Measurements from ENCODE around the gene KBTBD13. TPM values are rescaled to one million over a fixed set of nuclear protein-coding genes. Genes with fewer than 3 reads are reported as not detected.
A peak's percentile ranks its signal among the peaks of the same experiment; 100 is the strongest.

KBTBD13 gene
- total RNA-seq, 4 donors from 2014 or later: 0.46 to 1.4 (median 1.1) TPM

DNA sequence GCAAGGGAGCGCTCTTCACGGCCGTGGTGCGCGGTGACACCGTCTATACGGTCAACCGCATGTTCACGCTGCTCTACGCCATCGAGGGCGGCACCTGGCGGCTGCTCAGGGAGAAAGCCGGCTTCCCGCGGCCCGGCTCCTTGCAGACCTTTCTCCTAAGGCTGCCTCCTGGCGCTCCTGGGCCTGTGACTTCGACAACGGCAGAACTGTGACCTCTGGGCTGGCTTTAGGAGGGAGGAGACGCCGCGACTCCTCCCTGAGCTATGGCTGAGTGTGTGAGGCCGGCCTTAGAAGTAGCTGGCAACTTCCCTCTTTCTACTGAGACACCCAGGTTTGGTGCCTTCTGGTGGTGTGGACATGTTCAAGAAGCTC is 1.4 kb downstream of the KBTBD13 start:
- no peaks in the 10 kb centered on the region for H3K36me3 ChIP-seq
- TF ChIP-seq, protein P1, sequence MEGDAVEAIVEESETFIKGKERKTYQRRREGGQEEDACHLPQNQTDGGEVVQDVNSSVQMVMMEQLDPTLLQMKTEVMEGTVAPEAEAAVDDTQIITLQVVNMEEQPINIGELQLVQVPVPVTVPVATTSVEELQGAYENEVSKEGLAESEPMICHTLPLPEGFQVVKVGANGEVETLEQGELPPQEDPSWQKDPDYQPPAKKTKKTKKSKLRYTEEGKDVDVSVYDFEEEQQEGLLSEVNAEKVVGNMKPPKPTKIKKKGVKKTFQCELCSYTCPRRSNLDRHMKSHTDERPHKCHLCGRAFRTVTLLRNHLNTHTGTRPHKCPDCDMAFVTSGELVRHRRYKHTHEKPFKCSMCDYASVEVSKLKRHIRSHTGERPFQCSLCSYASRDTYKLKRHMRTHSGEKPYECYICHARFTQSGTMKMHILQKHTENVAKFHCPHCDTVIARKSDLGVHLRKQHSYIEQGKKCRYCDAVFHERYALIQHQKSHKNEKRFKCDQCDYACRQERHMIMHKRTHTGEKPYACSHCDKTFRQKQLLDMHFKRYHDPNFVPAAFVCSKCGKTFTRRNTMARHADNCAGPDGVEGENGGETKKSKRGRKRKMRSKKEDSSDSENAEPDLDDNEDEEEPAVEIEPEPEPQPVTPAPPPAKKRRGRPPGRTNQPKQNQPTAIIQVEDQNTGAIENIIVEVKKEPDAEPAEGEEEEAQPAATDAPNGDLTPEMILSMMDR (IDR thresholded peaks at IDR 0.05 in 4 of 5, conservative IDR thresholded peaks at IDR 0.05 in 1 of 5): peak; percentile 49 to 80 (median 66)
- TF ChIP-seq POLR2A (IDR thresholded peaks at IDR 0.05): no peak
- peak; percentile 63 to 64 for ATAC-seq
- peak; percentile 61 to 73 for DNase-seq
- H3K4me3 ChIP-seq: peak overlapping the region; percentile 7 to 46 (median 26)
- peak overlapping the region; percentile 37 to 93 (median 88) for H3K27ac ChIP-seq
- no peaks in the 10 kb centered on the region for H3K27me3 ChIP-seq
- peaks cover 21 to 24% of the 10 kb centered on the region in 2 donors for H3K4me1 ChIP-seq
- H3K9me3 ChIP-seq: no peaks in the 10 kb centered on the region
- in situ Hi-C loops (cut with MboI; ENCODE audit: low sequenced_read_pairs in 4 of 4): no loop called here
- intact Hi-C loops (cut with DNase I; ENCODE audit: low total_unique reads): loop anchor here (1.0 kb wide), 1 partner anchor 24 kb away; no protein-coding TSS in a partner anchor

DNA sequence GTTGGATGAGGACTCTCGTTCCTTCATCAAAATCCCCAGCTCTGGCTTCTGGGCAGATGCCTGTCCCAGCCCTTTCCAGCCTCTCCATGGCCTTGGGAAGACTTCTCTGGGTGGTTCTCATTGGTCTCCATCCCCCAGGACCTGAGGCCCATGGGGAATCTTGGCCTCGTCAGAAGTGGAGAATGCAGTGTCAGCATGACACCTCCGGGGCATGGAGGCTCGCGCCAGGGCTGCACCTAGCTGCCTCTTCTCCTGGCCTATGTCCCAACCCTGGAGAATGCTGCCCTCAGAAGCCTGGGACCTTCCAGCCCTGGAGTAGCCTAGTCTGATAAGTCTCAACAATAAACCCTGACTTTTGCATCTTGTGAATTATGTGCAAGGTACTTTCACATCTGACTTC is 3.0 kb downstream of the KBTBD13 start:
- in situ Hi-C loops (cut with MboI; ENCODE audit: low sequenced_read_pairs in 4 of 4) (no loop called here), intact Hi-C loops (cut with DNase I; ENCODE audit: low total_unique reads) (no loop called here)
- Histone ChIP-seq H3K9me3 (no peaks in the 10 kb centered on the region), H3K27ac (no peak overlapping the region), H3K27me3 (no peaks in the 10 kb centered on the region), H3K36me3 (no peaks in the 10 kb centered on the region), H3K4me3 (no peak overlapping the region), H3K4me1 (peaks cover 19 to 25% of the 10 kb centered on the region in 2 donors)
- DNase-seq: no peak
- no peak for ATAC-seq
- TF ChIP-seq POLR2A (IDR thresholded peaks at IDR 0.05): no peak
- TF ChIP-seq, protein P1 (IDR thresholded peaks at IDR 0.05 in 4 of 5, conservative IDR thresholded peaks at IDR 0.05 in 1 of 5): no peak

DNA sequence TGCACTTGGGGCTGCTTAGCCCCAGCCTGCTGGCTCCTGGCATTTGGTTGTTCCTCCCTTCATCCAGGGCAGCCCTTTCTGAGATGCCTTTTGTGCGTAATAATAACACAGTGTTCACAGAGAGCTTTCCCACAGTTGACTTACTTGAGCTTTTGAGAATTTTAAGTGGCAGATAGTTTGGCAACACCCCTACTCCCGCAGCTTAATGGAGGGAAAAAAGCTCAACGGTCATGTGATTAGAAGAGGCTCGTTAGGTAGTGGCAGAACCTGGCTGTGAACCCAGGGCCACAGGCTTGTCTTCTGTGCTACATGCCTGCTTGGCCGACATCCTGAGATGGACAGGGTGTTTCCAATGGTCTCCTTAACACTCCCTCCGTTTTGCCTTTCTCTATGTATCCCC is 4.7 kb downstream of the KBTBD13 start:
- no peaks in the 10 kb centered on the region for H3K9me3 ChIP-seq
- no peaks in the 10 kb centered on the region for H3K27me3 ChIP-seq
- intact Hi-C loops (cut with DNase I; ENCODE audit: low total_unique reads): no loop called here
- H3K27ac ChIP-seq: peak overlapping the region in 1 of 4 donors; percentile 9
- in situ Hi-C loops (cut with MboI; ENCODE audit: low sequenced_read_pairs in 4 of 4): loop anchor here in 1 of 4 donors (10.0 kb wide), 1 partner anchor 46 kb away; no protein-coding TSS in a partner anchor
- DNase-seq: no peak
- H3K4me3 ChIP-seq: no peak overlapping the region
- no peak for ATAC-seq
- TF ChIP-seq, protein P1 (IDR thresholded peaks at IDR 0.05 in 4 of 5, conservative IDR thresholded peaks at IDR 0.05 in 1 of 5): no peak
- peaks cover 21 to 24% of the 10 kb centered on the region in 2 donors for H3K4me1 ChIP-seq
- no peaks in the 10 kb centered on the region for H3K36me3 ChIP-seq

DNA sequence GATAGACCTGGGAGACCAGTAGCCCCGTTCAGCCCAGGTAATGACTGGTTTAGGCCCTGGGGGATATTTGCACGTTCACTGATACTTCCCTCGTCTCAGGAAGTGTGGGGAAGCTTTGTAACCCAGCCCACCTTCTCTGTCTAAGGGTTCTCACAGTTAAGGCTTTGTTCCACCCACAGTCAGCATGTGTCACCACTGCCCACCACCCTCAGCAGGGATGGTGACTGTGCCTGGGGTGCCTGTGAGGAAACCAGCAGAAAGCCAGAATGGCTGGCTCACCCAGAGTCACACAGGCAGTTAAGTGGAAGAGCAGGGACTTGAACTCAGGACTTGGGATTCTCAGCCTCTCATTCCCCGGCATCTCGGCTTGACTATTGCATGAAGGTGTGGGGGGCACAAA is 5.2 kb downstream of the KBTBD13 start:
- Histone ChIP-seq H3K9me3 (no peaks in the 10 kb centered on the region), H3K4me1 (peaks cover 19% of the 10 kb centered on the region in 2 donors), H3K27ac (peak overlapping the region in 1 of 4 donors; percentile 9), H3K27me3 (no peaks in the 10 kb centered on the region), H3K4me3 (no peak overlapping the region), H3K36me3 (no peaks in the 10 kb centered on the region)
- in situ Hi-C loops (cut with MboI; ENCODE audit: low sequenced_read_pairs in 4 of 4): loop anchor here in 1 of 4 donors (10.0 kb wide), 1 partner anchor 47 kb away; no protein-coding TSS in a partner anchor
- DNase-seq: no peak
- ATAC-seq: no peak
- intact Hi-C loops (cut with DNase I; ENCODE audit: low total_unique reads): no loop called here
- TF ChIP-seq, protein P1 (IDR thresholded peaks at IDR 0.05 in 4 of 5, conservative IDR thresholded peaks at IDR 0.05 in 1 of 5): no peak

Data from gastrocnemius medialis (tissue), 4 donors.